Activated CD8-positive, alpha-beta T cell treated with anti-CD3 and anti-CD28 coated beads for 36 hours (primary cell): Measurements from ENCODE around the gene PIK3R1. TPM values are rescaled to one million over a fixed set of nuclear protein-coding genes. Genes with fewer than 3 reads are reported as not detected.

Experiments used
- ATAC-seq: fragments of 200-7000 bp; cut with Tn5 transposase; one replicate; pipeline ENCODE4 v1.10.0; 2021; ENCODE audit warnings: mild to moderate bottlenecking, moderate library complexity
- CTCF ChIA-PET: fragments of 350-600 bp; sonication (Branson Sonifier 250); formaldehyde crosslinking; loops from one replicate; lab custom pipeline; 2021; ENCODE audit warnings: antibody characterized with exemption; lab: Charles Lee
- POLR2A ChIA-PET: fragments of 350-600 bp; sonication (Branson Sonifier 250); formaldehyde crosslinking; loops from one replicate; lab custom pipeline; 2021; ENCODE audit warnings: antibody characterized with exemption; lab: Charles Lee
- DNase-seq: peaks from one replicate; pipeline ENCODE4 v3.0.0-alpha.2; 2020
- H3K27ac Mint-ChIP-seq: one replicate; pipeline ENCODE4 v1.8.0; 2021; ENCODE audit warnings: mild to moderate bottlenecking, mixed read lengths
- H3K27me3 Mint-ChIP-seq: one replicate; pipeline ENCODE4 v1.8.0; 2021; ENCODE audit warnings: mixed read lengths
- H3K36me3 Mint-ChIP-seq: one replicate; pipeline ENCODE4 v1.8.0; 2021; ENCODE audit warnings: low read depth, mixed read lengths
- H3K4me1 Mint-ChIP-seq: one replicate; pipeline ENCODE4 v1.8.0; 2021; ENCODE audit warnings: low read depth, mixed read lengths
- H3K4me3 Mint-ChIP-seq: one replicate; pipeline ENCODE4 v1.8.0; 2021; ENCODE audit warnings: mild to moderate bottlenecking, moderate library complexity, mixed read lengths
- H3K9me3 Mint-ChIP-seq: one replicate; pipeline ENCODE4 v1.8.0; 2021; ENCODE audit warnings: mixed read lengths
- CTCF ChIP-seq: fragments of 200-600 bp; IDR thresholded peaks from one replicate; pipeline ENCODE4 v1.8.0; 2022; ENCODE audit warnings: antibody characterized with exemption, mild to moderate bottlenecking
- intact Hi-C: fragments of 100-400 bp; cut with micrococcal nuclease; formaldehyde crosslinking; loops from one replicate; pipeline ENCODE4 v1.10.0; 2022
- total RNA-seq, 2 experiments: library from RNA; stranded (reverse); gene quantifications; one replicate each; pipeline ENCODE4 v1.2.3, GENCODE V29; 2021

Gene PIK3R1
- total RNA-seq, 2 experiments from 2014 or later, result 55.4 to 57.6 TPM

GRCh38 chr5:68221488-68221887, 5.9 kb downstream of the PIK3R1 start:
- ChIA-PET POLR2A (no interaction called here), CTCF (interaction anchor here (1.0 to 1.5 kb wide), 2 partner anchors 8 to 31 kb away, joined by 3 read pairs; no protein-coding TSS in a partner anchor)
- Mint-ChIP-seq H3K4me1 (peaks cover 79% of the 10 kb centered on the region), H3K36me3 (peaks cover 49% of the 10 kb centered on the region), H3K27me3 (no peaks in the 10 kb centered on the region), H3K27ac (no peak overlapping the region), H3K4me3 (no peak overlapping the region), H3K9me3 (peaks cover 2% of the 10 kb centered on the region)
- no peak for TF ChIP-seq CTCF
- no peak for DNase-seq
- ATAC-seq, result no peak
- intact Hi-C loops, result no loop called here

- intact Hi-C loops, result no loop called here
- DNase-seq (no peak), ATAC-seq (no peak)
- TF ChIP-seq CTCF, result no peak
- POLR2A ChIA-PET, result interaction anchor here (1.0 kb wide), 1 partner anchor 45 kb away, joined by 5 read pairs; no protein-coding TSS in a partner anchor
- peaks cover 55% of the 10 kb centered on the region for H3K36me3 Mint-ChIP-seq
- H3K27ac Mint-ChIP-seq, result no peak overlapping the region
- H3K4me3 Mint-ChIP-seq, result no peak overlapping the region
- CTCF ChIA-PET, result interaction anchor here (1.0 to 1.5 kb wide), 3 partner anchors 9 to 129 kb away, joined by 3 read pairs; no protein-coding TSS in a partner anchor
- peaks cover 85% of the 10 kb centered on the region for H3K4me1 Mint-ChIP-seq
- peaks cover 2% of the 10 kb centered on the region for H3K9me3 Mint-ChIP-seq
- H3K27me3 Mint-ChIP-seq, result no peaks in the 10 kb centered on the region
Observed at GRCh38 chr5:68222310-68222709, 6.8 kb downstream of the PIK3R1 start.

GRCh38 chr5:68222824-68223354, 7.3 kb downstream of the PIK3R1 start:
- POLR2A ChIA-PET, result interaction anchor here (0.6 to 1.0 kb wide), 3 partner anchors 44 to 906 kb away, joined by 3 to 5 read pairs (median 4); no protein-coding TSS in a partner anchor
- no peak for ATAC-seq
- no peak overlapping the region for H3K4me3 Mint-ChIP-seq

GRCh38 chr5:68223904-68224303, 8.3 kb downstream of the PIK3R1 start:
- H3K36me3 Mint-ChIP-seq, result peaks cover 54% of the 10 kb centered on the region
- ChIA-PET POLR2A (interaction anchor here (0.6 to 1.8 kb wide), 3 partner anchors 8 to 222 kb away, joined by 3 to 13 read pairs (median 5); partner anchors contain the start of gene PIK3R1), CTCF (interaction anchor here (1.8 to 2.1 kb wide), 2 partner anchors 23 to 29 kb away, joined by 5 to 6 read pairs; no protein-coding TSS in a partner anchor)
- no peaks in the 10 kb centered on the region for H3K27me3 Mint-ChIP-seq
- H3K27ac Mint-ChIP-seq, result no peak overlapping the region
- H3K9me3 Mint-ChIP-seq, result peaks cover 2% of the 10 kb centered on the region
- TF ChIP-seq CTCF, result no peak
- H3K4me3 Mint-ChIP-seq, result no peak overlapping the region
- ATAC-seq (no peak), DNase-seq (no peak)
- peaks cover 78% of the 10 kb centered on the region for H3K4me1 Mint-ChIP-seq
- intact Hi-C loops, result no loop called here

More at GRCh38 chr5:68222824-68223354, 7.3 kb downstream of the PIK3R1 start:
- CTCF ChIA-PET, result interaction anchor here (1.1 to 1.5 kb wide), 2 partner anchors 10 to 129 kb away, joined by 3 read pairs; no protein-coding TSS in a partner anchor
- TF ChIP-seq CTCF, result no peak
- intact Hi-C loops, result no loop called here
- H3K4me1 Mint-ChIP-seq, result peaks cover 83% of the 10 kb centered on the region
- peaks cover 55% of the 10 kb centered on the region for H3K36me3 Mint-ChIP-seq
- H3K27me3 Mint-ChIP-seq, result no peaks in the 10 kb centered on the region
- no peak for DNase-seq
- no peak overlapping the region for H3K27ac Mint-ChIP-seq
- H3K9me3 Mint-ChIP-seq, result peaks cover 2% of the 10 kb centered on the region
